ENCODE results near the gene SP110.

SP110 gene

GRCh38 chr2:230172852-230173251 lies 46.9 kb downstream of the SP110 start:
- no peak for DNase-seq (ENCODE audit: low read depth in 1 of 2, low spot score in 1 of 2)

GRCh38 chr2:230172156-230172555 lies 47.6 kb downstream of the SP110 start:
- no peak for DNase-seq (ENCODE audit: low read depth in 1 of 2, low spot score in 1 of 2)

DNA sequence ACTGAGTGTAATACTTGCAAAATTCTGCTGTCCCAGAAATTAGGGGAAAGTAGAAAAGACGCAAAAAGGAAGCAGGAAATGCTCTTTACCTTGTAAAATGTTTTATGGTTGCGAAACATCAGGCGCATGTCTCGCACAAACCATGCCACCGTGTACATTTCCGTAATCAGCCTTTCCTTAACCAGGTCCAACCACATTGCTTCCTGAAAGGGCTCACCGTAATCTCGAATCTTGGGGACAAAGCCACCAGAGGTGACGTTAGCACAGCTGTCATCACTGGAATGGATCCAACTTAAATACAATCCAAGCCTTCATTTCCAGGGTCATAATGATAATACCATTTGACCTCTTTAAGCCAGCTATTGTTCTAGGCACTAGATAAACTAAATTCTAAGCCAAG lies 49.3 kb downstream of the SP110 start:
- no peak for DNase-seq (ENCODE audit: low read depth in 1 of 2, low spot score in 1 of 2)

GRCh38 chr2:230166557-230167170 lies 53.1 kb downstream of the SP110 start:
- DNase-seq (ENCODE audit: low read depth in 1 of 2, low spot score in 1 of 2), result no peak

DNA sequence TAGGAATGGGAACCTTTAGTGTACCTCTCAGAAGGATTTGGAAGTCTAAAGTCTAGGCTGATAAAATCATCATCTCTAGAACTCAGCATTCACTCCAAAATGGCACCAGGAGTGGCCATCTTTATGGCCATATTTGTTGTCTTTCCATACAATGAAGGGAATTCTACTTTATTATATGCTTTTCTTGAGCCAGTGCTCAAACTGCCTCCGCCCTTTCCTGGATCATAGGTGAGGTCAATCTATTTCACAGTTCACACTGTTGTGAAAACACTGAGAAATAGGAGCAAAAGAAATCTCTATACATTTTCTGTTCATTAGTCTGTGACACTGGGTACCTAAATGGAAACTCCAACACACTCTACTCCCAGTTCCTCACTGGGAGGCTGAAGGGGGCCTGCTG lies 55.6 kb downstream of the SP110 start:
- no peak for DNase-seq (ENCODE audit: low read depth in 1 of 2, low spot score in 1 of 2)

DNA sequence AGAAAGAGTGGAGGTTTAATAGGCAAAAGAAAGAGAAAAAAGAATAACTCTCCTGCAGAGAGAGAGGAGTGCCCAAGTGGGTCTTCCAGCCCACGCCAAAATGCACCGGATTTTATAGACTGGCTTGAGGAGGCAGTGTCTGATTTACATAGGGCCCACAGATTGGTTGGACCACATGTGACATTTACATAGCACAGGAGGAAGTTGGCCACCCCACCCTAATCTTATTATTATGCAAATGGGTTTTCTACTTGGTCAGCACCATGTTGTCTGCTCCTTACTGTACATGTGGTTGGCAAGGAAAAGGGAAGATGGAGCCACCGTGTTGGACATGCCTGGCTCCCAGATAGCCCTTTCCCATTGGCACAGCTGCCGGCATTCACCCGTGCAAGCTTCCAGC lies 56.8 kb downstream of the SP110 start:
- DNase-seq (ENCODE audit: low read depth in 1 of 2, low spot score in 1 of 2), result no peak

DNA sequence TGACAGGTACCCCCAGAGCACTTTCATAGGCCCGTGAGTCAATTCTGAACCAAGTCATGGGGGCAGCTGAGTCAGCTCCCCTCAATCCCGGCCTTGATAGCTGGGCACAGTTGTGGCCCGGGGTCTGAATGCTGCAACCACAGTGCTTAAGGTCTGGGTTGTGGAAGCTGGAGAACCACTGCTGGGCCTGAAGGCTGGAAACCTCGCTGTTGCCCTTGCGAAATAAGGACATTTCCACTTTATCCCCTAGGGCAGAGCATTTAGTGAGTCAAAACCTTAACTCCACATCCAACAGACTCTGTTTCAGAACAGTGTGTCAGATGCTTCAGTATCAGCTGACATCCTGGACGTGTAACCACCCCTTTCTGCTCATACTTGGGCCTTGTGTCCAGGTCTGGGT lies 58.6 kb downstream of the SP110 start:
- no peak for DNase-seq (ENCODE audit: low read depth in 1 of 2, low spot score in 1 of 2)

DNA sequence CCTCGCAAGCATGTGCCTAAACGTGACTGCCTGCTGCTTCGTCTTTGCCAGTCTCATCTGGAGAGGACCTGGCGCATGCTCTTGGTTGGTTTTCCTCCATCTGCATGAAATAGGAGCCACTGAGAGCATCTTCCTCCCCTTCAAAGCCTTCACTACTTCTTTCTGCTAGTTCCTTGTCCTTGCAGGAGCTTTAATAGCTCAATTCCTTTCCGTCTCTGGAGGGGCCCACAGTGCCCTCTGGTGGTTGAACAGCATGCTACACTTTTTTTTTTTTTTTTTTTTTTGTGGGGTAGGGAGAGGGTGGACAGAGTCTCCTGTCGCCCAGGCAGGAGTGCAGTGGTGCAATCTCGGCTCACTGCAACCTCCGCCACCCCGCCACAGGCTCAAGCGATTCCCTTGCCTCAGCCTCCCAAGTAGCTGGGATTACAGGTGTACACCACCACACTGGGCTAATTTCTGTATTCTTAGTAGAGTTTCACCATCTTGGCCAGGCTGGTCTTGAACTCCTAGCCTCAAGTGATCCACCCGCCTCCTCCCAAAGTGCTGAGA lies 59.6 kb downstream of the SP110 start:
- DNase-seq (ENCODE audit: low read depth in 1 of 2, low spot score in 1 of 2), result peak; percentile 21 to 25

- DNase-seq (ENCODE audit: low read depth in 1 of 2, low spot score in 1 of 2), result no peak
Observed at GRCh38 chr2:230158468-230158867, 61.3 kb downstream of the SP110 start.

DNA sequence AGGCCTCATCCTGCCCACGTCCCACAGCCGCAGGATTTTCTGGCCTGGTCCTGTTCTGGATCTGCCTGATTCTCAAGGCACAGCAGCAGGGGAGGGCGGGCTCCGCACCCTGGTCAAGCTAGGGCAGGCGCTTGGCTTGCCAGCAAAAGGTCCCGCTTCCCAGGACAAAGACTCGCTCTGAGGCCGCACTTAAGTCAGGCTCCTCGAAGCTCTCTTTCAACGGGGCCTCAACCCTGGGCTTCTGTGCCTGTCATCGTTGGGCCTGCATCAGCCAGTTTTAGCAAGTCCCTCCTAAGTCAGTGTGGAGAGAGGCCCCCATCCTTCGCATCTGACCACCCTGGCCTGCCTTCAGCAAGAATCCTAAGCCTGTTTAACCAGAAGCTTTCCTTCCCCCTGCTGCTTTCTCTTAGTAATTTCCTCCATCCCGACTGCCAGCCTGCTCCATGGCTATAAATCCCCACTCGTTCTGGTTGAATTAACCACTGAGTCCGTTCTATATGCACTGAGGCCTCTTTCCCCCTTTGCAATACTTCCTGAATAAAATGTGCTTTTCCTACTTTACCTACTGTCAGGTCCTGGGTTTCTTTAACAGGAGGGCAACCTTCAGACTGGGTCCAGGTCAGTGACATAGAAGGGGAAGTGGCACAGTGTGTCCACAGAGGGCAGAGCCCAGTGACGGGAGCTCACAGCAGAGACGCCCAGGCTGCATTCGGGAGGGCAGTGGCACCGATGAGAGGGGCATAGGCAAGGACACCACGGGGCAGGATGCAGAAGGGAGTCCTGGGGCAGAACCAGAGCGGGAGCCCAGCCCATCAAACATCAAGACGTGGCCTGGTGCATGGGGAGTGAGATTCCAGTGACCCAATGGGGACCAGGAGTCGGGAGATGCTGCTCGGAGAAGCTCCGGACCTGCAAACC lies 62.7 kb downstream of the SP110 start:
- DNase-seq (ENCODE audit: low read depth in 1 of 2, low spot score in 1 of 2), result no peak

GRCh38 chr2:230155359-230155758 lies 64.4 kb downstream of the SP110 start:
- DNase-seq (ENCODE audit: low read depth in 1 of 2, low spot score in 1 of 2), result no peak

DNA sequence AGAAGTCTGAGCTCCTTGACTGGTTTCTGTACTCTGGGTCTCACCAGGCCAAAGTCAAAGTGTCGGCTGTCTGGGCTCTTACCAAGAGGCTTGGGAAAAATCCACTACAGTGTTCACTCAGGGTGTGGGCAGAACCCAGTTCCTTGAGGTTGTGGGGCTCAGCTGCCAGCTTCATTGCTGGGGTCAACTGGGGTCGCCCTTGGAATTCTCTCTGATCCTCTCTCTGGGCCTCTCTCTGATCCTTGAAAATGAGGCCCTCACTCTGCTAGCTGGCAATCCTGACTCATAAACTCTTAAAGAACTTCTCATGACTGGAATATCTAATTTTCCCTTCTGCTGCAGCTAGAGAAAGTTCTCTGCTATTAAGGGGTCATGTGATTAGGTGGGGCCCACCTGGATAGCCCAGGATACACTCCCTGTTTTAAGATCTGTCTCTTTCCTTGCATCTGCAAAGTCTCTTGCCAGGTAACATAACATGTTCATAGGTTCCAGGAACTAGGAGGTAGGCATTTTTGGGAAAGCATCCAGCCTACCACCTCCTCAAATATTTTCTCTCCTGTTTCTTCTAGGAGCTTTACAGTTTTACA lies 66.3 kb downstream of the SP110 start:
- DNase-seq (ENCODE audit: low read depth in 1 of 2, low spot score in 1 of 2), result no peak

DNA sequence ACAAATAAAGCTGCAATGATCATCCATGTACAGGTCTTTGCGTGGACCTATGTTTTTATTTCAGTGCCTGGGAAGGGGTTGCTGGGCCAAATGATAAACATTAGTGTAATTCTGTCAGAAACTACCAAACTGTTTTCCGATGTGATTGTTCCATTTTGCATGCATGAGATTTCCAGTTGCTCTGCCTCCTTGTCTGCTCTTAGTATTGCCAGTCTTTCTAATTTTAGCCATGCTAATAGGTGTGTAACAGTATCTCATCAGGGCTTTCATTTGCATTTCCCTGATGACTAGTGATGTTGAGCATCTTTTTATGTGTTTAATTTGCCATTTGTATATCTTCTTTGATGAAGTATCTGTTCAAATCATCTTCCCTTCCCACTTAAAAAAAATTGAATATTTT lies 67.5 kb downstream of the SP110 start:
- DNase-seq (ENCODE audit: low read depth in 1 of 2, low spot score in 1 of 2), result no peak

GRCh38 chr2:230144355-230144754 lies 75.4 kb downstream of the SP110 start:
- DNase-seq (ENCODE audit: low read depth in 1 of 2, low spot score in 1 of 2), result no peak

GRCh38 chr2:230140667-230141066 lies 79.1 kb downstream of the SP110 start:
- no peak for DNase-seq (ENCODE audit: low read depth in 1 of 2, low spot score in 1 of 2)

- DNase-seq (ENCODE audit: low read depth in 1 of 2, low spot score in 1 of 2), result no peak
Observed at GRCh38 chr2:230137902-230138539, 81.8 kb downstream of the SP110 start.

GRCh38 chr2:230135130-230135525 lies 84.7 kb downstream of the SP110 start:
- DNase-seq (ENCODE audit: low read depth in 1 of 2, low spot score in 1 of 2), result no peak

DNA sequence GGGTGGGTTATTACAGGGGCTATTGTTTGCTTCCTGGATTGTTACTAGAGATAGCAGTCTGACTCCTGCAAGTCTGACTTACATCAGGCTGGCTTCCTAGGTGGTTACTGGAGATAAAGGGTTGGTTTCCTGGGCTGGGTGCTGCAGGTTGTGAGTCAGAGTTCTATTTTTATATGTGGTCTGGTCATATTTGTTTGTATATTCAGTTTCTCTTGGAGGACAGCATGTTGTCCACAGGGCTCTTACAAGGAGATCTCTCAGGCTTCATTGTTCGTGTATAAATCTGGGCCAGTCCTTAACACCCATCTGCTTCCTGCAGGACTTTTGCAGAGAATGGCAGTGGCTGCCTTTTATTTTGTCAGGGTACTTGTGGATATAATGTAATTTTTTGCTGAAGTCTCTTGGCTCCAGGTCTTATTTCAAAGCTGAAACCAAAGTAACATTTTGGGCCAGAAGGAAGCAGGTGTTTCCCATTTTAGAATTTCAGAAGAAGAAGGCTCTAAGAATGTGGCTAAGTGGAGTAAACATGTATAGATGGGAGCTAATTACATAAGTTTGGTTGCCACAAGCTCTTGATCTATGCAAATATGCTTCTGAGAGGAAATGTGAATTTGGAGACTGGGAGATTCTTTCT lies 85.2 kb downstream of the SP110 start:
- no peak for DNase-seq (ENCODE audit: low read depth in 1 of 2, low spot score in 1 of 2)

- DNase-seq (ENCODE audit: low read depth in 1 of 2, low spot score in 1 of 2), result no peak
Observed at GRCh38 chr2:230131366-230131765, 88.4 kb downstream of the SP110 start.

GRCh38 chr2:230130668-230131364 lies 89.0 kb downstream of the SP110 start:
- DNase-seq (ENCODE audit: low read depth in 1 of 2, low spot score in 1 of 2), result no peak

Measured in activated CD4-positive, alpha-beta T cell treated with anti-CD3 and anti-CD28 coated beads, Interleukin-2, amount 50 U/mL, for 24 hours (primary cell).